Hepatocyte (in vitro differentiated cells): Measurements from ENCODE around the gene HMMR. TPM values are rescaled to one million over a fixed set of nuclear protein-coding genes. Genes with fewer than 3 reads are reported as not detected.

Experiments
- DNase-seq: peaks from one replicate; pipeline ENCODE4 v3.0.0-alpha.2; 2016; ENCODE audit warnings: low spot score
- H2AFZ ChIP-seq: fragments of 200-600 bp; sonication (generic); 2 replicates; pipeline ENCODE4 v1.6.0; 2016; ENCODE audit warnings: antibody characterized with exemption, mild to moderate bottlenecking
- H3K27ac ChIP-seq: fragments of 200-600 bp; sonication (generic); 2 replicates; pipeline ENCODE4 v1.5.1; 2016; ENCODE audit warnings: mild to moderate bottlenecking
- H3K27me3 ChIP-seq: fragments of 200-600 bp; sonication (generic); 2 replicates; pipeline ENCODE4 v1.6.1; 2016
- H3K36me3 ChIP-seq: fragments of 200-600 bp; sonication (generic); replicated peaks from 2 replicates; pipeline ENCODE4 v1.5.1; 2016; ENCODE audit warnings: low read depth; ENCODE audit not compliant: insufficient read depth
- H3K4me1 ChIP-seq: fragments of 200-600 bp; sonication (generic); 2 replicates; pipeline ENCODE4 v1.5.1; 2016; ENCODE audit warnings: mild to moderate bottlenecking, moderate library complexity; ENCODE audit not compliant: insufficient read depth
- H3K4me2 ChIP-seq: fragments of 200-600 bp; sonication (generic); 2 replicates; pipeline ENCODE4 v1.6.0; 2016
- H3K4me3 ChIP-seq: fragments of 200-600 bp; sonication (generic); 2 replicates; pipeline ENCODE4 v1.5.1; 2016; ENCODE audit warnings: mild to moderate bottlenecking
- H3K79me2 ChIP-seq: fragments of 200-600 bp; sonication (generic); 2 replicates; pipeline ENCODE4 v1.6.0; 2017; ENCODE audit warnings: mild to moderate bottlenecking
- H3K9me2 ChIP-seq: fragments of 200-600 bp; sonication (generic); replicated peaks from 2 replicates; pipeline ENCODE4 v1.6.0; 2017; ENCODE audit warnings: mild to moderate bottlenecking; ENCODE audit not compliant: insufficient read depth
- H3K9me3 ChIP-seq: fragments of 200-600 bp; sonication (generic); 2 replicates; pipeline ENCODE4 v1.5.1; 2016; ENCODE audit warnings: low read depth, mild to moderate bottlenecking
- H4K20me1 ChIP-seq: fragments of 200-600 bp; sonication (generic); 2 replicates; pipeline ENCODE4 v1.6.0; 2016; ENCODE audit warnings: mild to moderate bottlenecking; ENCODE audit not compliant: insufficient read depth, poor library complexity, severe bottlenecking
- EZH2 ChIP-seq: fragments of 200-600 bp; sonication (generic); IDR thresholded peaks from 2 replicates; pipeline ENCODE4 v1.6.1; 2016; ENCODE audit warnings: antibody characterized with exemption, mild to moderate bottlenecking, borderline replicate concordance
- EZH2phosphoT487 ChIP-seq: fragments of 200-600 bp; sonication (generic); IDR thresholded peaks from one replicate; pipeline ENCODE4 v1.6.1; 2018; ENCODE audit warnings: antibody characterized with exemption, mild to moderate bottlenecking, low read depth, moderate library complexity; ENCODE audit not compliant: unreplicated experiment, severe bottlenecking
- WGBS: methylation state at CpG from one replicate; pipeline ENCODE4 v1.1.6; 2016; ENCODE audit warnings: low lambda C conversion rate; ENCODE audit errors: missing lambda C conversion rate; 5-methylcytosine and 5-hydroxymethylcytosine counted together
- polyA plus RNA-seq: library from polyadenylated mRNA; unstranded; fragments of >200 nt; fragmentation: Nextera tagmentation; extraction: Ambion mirVana; gene quantifications from 2 replicates; pipeline ENCODE4 v1.2.1, GENCODE V29; 2016
- total RNA-seq: library from RNA; depleted of rRNA; stranded (reverse); fragments of >200 nt; gene quantifications from 2 replicates; pipeline ENCODE4 v1.2.3, GENCODE V29; 2014
- TF ChIP-seq, protein P1 (sequence below): fragments of 200-600 bp; sonication (generic); IDR thresholded peaks from 2 replicates; pipeline ENCODE4 v1.5.1; 2016; ENCODE audit warnings: antibody characterized with exemption, mild to moderate bottlenecking; ENCODE audit not compliant: poor library complexity

HMMR gene
- total and polyA plus RNA-seq, 2 experiments from 2014 or later: 5.7 to 9.8 TPM

DNA sequence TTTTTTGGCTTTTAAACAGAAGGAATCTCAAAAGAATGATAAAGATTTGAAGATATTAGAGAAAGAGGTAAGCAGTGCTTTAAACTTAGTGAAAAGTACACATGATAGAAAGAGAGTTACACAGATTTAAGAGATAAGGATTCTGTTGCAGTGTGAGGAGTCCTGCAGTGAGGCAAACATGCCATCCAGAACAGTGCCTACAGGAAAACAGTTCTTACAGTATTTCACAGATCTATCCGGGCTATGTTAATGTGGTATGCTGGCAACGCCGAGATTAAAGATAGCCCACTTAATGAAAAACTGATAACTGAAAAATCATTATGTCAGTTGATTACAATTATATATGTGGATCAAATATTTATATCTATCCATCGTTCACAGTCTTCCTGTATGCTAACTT is 7.2 kb downstream of the HMMR start:
- DNase-seq: no peak
- Histone ChIP-seq H3K4me2 (no peak overlapping the region), H3K27ac (no peak overlapping the region), H3K79me2 (no peaks in the 10 kb centered on the region), H3K4me3 (no peak overlapping the region), H3K4me1 (no peaks in the 10 kb centered on the region), H3K27me3 (no peaks in the 10 kb centered on the region), H2AFZ (no peak overlapping the region), H3K36me3 (no peaks in the 10 kb centered on the region), H4K20me1 (no peaks in the 10 kb centered on the region), H3K9me2 (no peaks in the 10 kb centered on the region), H3K9me3 (no peaks in the 10 kb centered on the region)
- 59% methylated on average over 4 of the region's 4 CpGs for WGBS
- TF ChIP-seq EZH2phosphoT487: no peak
- TF ChIP-seq EZH2: no peak
- TF ChIP-seq, protein P1, sequence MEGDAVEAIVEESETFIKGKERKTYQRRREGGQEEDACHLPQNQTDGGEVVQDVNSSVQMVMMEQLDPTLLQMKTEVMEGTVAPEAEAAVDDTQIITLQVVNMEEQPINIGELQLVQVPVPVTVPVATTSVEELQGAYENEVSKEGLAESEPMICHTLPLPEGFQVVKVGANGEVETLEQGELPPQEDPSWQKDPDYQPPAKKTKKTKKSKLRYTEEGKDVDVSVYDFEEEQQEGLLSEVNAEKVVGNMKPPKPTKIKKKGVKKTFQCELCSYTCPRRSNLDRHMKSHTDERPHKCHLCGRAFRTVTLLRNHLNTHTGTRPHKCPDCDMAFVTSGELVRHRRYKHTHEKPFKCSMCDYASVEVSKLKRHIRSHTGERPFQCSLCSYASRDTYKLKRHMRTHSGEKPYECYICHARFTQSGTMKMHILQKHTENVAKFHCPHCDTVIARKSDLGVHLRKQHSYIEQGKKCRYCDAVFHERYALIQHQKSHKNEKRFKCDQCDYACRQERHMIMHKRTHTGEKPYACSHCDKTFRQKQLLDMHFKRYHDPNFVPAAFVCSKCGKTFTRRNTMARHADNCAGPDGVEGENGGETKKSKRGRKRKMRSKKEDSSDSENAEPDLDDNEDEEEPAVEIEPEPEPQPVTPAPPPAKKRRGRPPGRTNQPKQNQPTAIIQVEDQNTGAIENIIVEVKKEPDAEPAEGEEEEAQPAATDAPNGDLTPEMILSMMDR: no peak

DNA sequence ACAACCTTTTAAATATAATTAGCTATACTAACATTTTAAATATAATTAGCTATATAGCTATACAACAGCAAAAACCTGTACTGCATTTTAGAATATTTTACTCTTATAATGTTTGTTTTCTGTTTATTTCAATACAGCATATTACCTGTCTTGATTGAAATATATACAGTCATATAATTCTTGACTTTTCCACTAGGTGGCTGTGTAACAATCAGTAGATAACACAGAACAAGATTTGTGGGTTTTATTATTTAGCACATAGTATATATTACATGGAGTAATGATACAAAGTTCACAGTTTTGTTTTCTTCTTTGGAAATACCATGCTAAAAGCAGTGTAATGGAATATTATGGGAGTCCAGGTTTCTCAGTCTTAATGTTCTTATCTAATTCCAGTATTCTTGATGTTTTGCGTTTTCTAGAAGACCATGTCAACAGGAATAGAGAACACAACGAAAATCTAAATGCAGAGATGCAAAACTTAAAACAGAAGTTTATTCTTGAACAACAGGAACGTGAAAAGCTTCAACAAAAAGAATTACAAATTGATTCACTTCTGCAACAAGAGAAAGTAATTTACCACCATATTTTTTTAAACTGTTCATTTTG is 13.3 kb downstream of the HMMR start:
- Histone ChIP-seq H3K79me2 (no peaks in the 10 kb centered on the region), H3K4me2 (no peak overlapping the region), H3K27me3 (no peaks in the 10 kb centered on the region), H3K9me2 (no peaks in the 10 kb centered on the region), H3K9me3 (no peaks in the 10 kb centered on the region), H2AFZ (no peak overlapping the region), H3K27ac (no peak overlapping the region), H4K20me1 (no peaks in the 10 kb centered on the region), H3K36me3 (no peaks in the 10 kb centered on the region), H3K4me1 (no peaks in the 10 kb centered on the region), H3K4me3 (no peak overlapping the region)
- 96% methylated on average over 3 of the region's 3 CpGs for WGBS
- peak; percentile 25 for DNase-seq
- TF ChIP-seq EZH2 (no peak), EZH2phosphoT487 (no peak)
- TF ChIP-seq, protein P1: peak; percentile 46

DNA sequence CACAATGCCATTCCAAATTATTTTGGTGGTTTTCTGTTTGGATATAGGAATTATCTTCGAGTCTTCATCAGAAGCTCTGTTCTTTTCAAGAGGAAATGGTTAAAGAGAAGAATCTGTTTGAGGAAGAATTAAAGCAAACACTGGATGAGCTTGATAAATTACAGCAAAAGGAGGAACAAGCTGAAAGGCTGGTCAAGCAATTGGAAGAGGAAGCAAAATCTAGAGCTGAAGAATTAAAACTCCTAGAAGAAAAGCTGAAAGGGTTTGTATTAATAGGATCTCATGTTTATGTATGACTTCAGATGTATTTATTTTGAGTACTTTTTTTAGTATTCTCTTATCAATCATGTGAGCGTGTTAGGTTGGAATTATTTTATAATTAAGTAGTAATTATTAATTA is 15.0 kb downstream of the HMMR start:
- Histone ChIP-seq H3K4me2 (no peak overlapping the region), H3K36me3 (no peaks in the 10 kb centered on the region), H3K9me2 (no peaks in the 10 kb centered on the region), H3K27ac (no peak overlapping the region), H3K4me3 (no peak overlapping the region), H4K20me1 (no peaks in the 10 kb centered on the region), H3K4me1 (no peaks in the 10 kb centered on the region), H3K79me2 (no peaks in the 10 kb centered on the region), H2AFZ (no peak overlapping the region), H3K9me3 (no peaks in the 10 kb centered on the region), H3K27me3 (no peaks in the 10 kb centered on the region)
- WGBS: 93% methylated on average over 2 of the region's 2 CpGs
- no peak for DNase-seq
- TF ChIP-seq EZH2 (no peak), EZH2phosphoT487 (no peak)
- TF ChIP-seq, protein P1: no peak
